OCI-LY3 (cell line): ENCODE measurements around the gene GBA2.

Experiments
- H2AFZ ChIP-seq: fragments of 200-600, 300-600 bp; shearing (Covaris generic); 2 replicates; pipeline ENCODE4 v1.6.0; 2014; ENCODE audit warnings: antibody characterized with exemption, low read depth, low read length
- H3K27ac ChIP-seq: fragments of 200-600, 300-600 bp; sonication (generic); 2 replicates; pipeline ENCODE4 v1.5.1; 2014; ENCODE audit warnings: mild to moderate bottlenecking, low read length, moderate library complexity, mixed read lengths
- H3K27me3 ChIP-seq: fragments of 200-600, 300-600 bp; sonication (generic); 2 replicates; pipeline ENCODE4 v1.6.1; 2014; ENCODE audit warnings: low read depth, low read length, mixed read lengths
- H3K36me3 ChIP-seq: fragments of 200-600, 300-600 bp; sonication (generic); replicated peaks from 2 replicates; pipeline ENCODE3; 2014; ENCODE audit warnings: low read depth, low read length, mixed read lengths
- H3K4me1 ChIP-seq: fragments of 300-600, 200-600 bp; sonication (generic); 2 replicates; pipeline ENCODE4 v1.6.1; 2014; ENCODE audit warnings: low read length, mixed read lengths
- H3K4me2 ChIP-seq: fragments of 200-600, 300-600 bp; sonication (generic); 2 replicates; pipeline ENCODE4 v1.6.1; 2014; ENCODE audit warnings: low read length, mixed read lengths
- H3K4me3 ChIP-seq: fragments of 300-600, 200-600 bp; sonication (generic); 2 replicates; pipeline ENCODE4 v1.5.1; 2014; ENCODE audit warnings: antibody characterized with exemption, mild to moderate bottlenecking, low read length, moderate library complexity
- H3K79me2 ChIP-seq: fragments of 300-600, 200-600 bp; shearing (Covaris generic); 2 replicates; pipeline ENCODE4 v1.6.1; 2014; ENCODE audit warnings: mild to moderate bottlenecking, low read length, mixed read lengths
- H3K9ac ChIP-seq: fragments of 300-600, 200-600 bp; shearing (Covaris generic); 2 replicates; pipeline ENCODE4 v1.6.0; 2014; ENCODE audit warnings: mild to moderate bottlenecking, low read length, moderate library complexity
- H3K9me3 ChIP-seq: fragments of 200-600, 300-600 bp; shearing (Covaris generic); 2 replicates; pipeline ENCODE4 v1.6.1; 2014; ENCODE audit warnings: low read length, mixed read lengths; ENCODE audit not compliant: insufficient read depth
- H4K20me1 ChIP-seq: fragments of 200-600, 300-600 bp; sonication (generic); 2 replicates; pipeline ENCODE4 v1.6.1; 2016; ENCODE audit warnings: low read length, mixed read lengths; ENCODE audit not compliant: insufficient read depth
- EZH2phosphoT487 ChIP-seq: fragments of 200-600 bp; shearing (Covaris generic); IDR thresholded peaks from 2 replicates; pipeline ENCODE4 v1.6.1; 2018; ENCODE audit warnings: antibody characterized with exemption, mixed run types, low read depth
- TF ChIP-seq, protein P1 (sequence below): fragments of 200-600, 300-600 bp; sonication (generic); IDR thresholded peaks from 2 replicates; pipeline ENCODE4 v1.5.1; 2014; ENCODE audit warnings: antibody characterized with exemption, low read length, low read depth

Gene GBA2

DNA sequence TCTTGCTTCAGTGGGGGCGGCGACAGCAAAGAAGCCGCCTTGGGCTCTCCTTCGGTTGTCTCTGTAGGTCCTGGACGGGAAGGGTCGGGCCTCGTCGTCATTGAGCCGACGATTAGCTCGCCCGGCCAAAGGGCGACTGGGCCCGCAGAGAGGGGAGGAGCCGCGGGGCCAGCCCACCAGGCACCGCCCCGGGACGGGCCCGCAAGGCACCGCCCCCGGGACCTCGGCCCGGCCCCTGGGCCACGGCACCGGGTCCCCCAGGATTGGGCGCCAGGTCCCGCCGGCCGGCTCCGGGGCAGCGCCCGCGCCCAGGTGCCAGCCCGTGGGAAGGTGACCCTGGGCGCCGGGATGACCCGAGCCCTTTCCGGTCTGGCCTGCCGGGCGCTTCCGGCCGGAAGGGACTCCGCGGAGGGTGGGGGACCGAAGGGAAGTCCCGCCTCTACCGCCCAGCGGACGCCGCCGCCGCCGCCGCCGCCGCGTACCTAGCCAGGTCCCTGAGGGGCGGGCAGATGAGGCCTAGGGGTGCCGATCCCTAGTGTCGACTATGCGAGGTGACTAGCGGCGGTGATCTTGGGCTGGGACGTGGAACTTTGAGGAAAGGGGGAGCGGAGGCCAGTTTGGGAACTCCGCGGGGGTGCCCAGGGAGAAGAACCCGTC lies at the start of gene GBA2, which contains the start of gene RGP1:
Gene GBA2, minus strand, starts transcription at position 371 of the 657 bp plus-strand sequence. CDS start 524 bp downstream, outside the sequence.
Gene RGP1, plus strand, starts transcription at position 430 of the 657 bp plus-strand sequence. CDS start 469 bp downstream, outside the sequence.
- Histone ChIP-seq H3K27ac (peak within 1 kb of the TSS; percentile 54), H2AFZ (peak within 1 kb of the TSS; percentile 32)

DNA sequence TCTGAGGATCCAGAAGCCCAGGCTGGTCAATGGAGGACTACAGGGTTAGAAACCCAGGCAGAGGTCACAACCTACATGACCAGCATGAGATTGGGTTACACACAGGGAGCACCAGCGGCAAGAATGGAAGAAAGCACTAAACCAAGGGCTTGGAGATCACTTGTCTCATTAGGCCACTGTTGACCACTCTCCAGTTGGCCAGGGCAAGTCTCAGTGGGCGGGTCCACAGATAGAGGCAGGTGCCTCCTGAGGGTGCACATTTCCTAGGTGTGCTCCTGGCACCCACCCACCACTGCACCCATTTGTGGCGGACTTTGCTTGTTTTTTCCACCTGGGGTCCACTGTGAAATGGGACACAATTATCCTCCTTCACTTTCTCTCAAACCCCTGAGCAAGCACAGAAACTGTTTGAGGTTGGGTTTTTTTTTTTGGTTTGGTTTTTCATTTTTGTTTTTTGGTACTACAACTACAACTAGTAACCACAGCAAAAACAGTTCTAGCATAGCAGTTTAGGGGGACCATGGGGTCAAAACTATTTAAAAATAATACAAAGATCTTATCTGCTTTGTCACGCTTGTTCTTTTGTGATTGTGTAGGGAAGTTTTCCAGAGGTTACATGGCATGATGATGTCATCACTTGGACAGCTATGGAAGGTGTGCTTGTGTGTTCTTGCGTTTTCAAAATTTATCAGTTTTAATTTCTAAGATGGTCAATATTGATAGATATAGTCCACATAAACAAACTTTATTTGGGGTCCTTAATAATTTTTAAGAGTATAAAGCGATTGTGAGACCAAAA lies 48.5 kb upstream of the GBA2 start:
- Histone ChIP-seq H3K79me2 (no peaks in the 10 kb centered on the region), H3K4me1 (peaks cover 13% of the 10 kb centered on the region), H3K9me3 (no peaks in the 10 kb centered on the region), H3K4me2 (no peak overlapping the region), H2AFZ (no peak overlapping the region), H3K27me3 (no peaks in the 10 kb centered on the region), H3K9ac (no peak overlapping the region), H3K27ac (no peak overlapping the region), H4K20me1 (no peaks in the 10 kb centered on the region), H3K36me3 (no peaks in the 10 kb centered on the region), H3K4me3 (no peak overlapping the region)
- TF ChIP-seq EZH2phosphoT487: no peak
- TF ChIP-seq, protein P1, sequence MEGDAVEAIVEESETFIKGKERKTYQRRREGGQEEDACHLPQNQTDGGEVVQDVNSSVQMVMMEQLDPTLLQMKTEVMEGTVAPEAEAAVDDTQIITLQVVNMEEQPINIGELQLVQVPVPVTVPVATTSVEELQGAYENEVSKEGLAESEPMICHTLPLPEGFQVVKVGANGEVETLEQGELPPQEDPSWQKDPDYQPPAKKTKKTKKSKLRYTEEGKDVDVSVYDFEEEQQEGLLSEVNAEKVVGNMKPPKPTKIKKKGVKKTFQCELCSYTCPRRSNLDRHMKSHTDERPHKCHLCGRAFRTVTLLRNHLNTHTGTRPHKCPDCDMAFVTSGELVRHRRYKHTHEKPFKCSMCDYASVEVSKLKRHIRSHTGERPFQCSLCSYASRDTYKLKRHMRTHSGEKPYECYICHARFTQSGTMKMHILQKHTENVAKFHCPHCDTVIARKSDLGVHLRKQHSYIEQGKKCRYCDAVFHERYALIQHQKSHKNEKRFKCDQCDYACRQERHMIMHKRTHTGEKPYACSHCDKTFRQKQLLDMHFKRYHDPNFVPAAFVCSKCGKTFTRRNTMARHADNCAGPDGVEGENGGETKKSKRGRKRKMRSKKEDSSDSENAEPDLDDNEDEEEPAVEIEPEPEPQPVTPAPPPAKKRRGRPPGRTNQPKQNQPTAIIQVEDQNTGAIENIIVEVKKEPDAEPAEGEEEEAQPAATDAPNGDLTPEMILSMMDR: no peak

More for the DNA sequence above, at the start of gene GBA2, which contains the start of gene RGP1:
- Histone ChIP-seq H3K9ac (peak within 1 kb of the TSS; percentile 85), H3K4me3 (peak within 1 kb of the TSS; percentile 90), H3K9me3 (no peaks in the 10 kb centered on the region), H3K27me3 (no peaks in the 10 kb centered on the region), H3K36me3 (peaks cover 19% of the 10 kb centered on the region), H3K4me1 (peaks cover 33% of the 10 kb centered on the region), H3K4me2 (peak within 1 kb of the TSS; percentile 90), H4K20me1 (peaks cover 17% of the 10 kb centered on the region), H3K79me2 (peaks cover 50% of the 10 kb centered on the region)
- TF ChIP-seq EZH2phosphoT487: no peak
- TF ChIP-seq, protein P1: no peak

DNA sequence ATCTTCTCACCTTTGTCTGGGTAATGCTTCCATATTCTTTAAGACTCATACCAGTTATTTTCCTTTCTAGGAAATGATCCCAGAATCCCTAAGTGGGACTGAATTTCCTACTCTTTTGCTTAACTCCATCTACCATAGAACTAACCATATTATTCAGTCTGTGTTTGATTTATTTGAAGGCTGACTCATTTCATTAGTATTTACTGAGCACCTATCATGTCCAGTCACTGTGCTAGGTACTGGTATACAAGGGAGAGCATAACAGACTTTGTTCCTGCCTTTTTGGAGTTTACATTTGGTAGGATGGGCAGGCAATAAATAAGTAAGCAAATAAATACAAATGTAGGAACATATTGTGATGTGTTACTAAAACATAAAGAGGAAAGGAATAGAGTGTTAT lies 46.7 kb upstream of the GBA2 start:
- Histone ChIP-seq H3K9me3 (no peaks in the 10 kb centered on the region), H3K27ac (no peak overlapping the region), H2AFZ (no peak overlapping the region), H3K27me3 (no peaks in the 10 kb centered on the region), H3K79me2 (no peaks in the 10 kb centered on the region), H3K36me3 (no peaks in the 10 kb centered on the region), H3K4me3 (no peak overlapping the region), H4K20me1 (no peaks in the 10 kb centered on the region), H3K9ac (no peak overlapping the region), H3K4me1 (peaks cover 18% of the 10 kb centered on the region), H3K4me2 (no peak overlapping the region)
- TF ChIP-seq EZH2phosphoT487: no peak
- TF ChIP-seq, protein P1: no peak

DNA sequence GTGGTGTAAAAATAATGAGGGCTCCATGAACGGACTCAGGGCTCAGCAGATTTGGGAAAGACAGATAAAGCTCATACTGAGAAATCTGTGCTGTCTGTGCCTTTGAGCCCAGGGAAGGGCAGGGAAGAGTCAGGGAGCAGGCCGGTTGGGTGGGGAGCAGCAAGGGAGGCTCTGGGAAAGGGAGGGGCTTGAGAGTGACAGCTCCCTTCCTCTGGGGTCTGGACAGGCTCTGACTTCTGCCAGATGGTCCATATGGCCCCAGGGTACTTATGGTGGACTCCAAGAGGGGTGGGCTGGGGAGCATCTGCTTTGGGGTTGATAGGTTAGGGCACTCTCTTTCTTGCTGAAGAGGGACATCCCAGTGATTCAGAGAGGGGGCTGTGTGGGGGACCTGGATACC lies 44.4 kb upstream of the GBA2 start:
- H3K9me3 ChIP-seq: no peaks in the 10 kb centered on the region
- H3K4me1 ChIP-seq: peaks cover 29% of the 10 kb centered on the region
- no peak overlapping the region for H3K4me2 ChIP-seq
- H3K27ac ChIP-seq: no peak overlapping the region
- no peaks in the 10 kb centered on the region for H3K79me2 ChIP-seq
- no peaks in the 10 kb centered on the region for H3K27me3 ChIP-seq
- H3K9ac ChIP-seq: no peak overlapping the region
- H4K20me1 ChIP-seq: no peaks in the 10 kb centered on the region
- no peak for TF ChIP-seq EZH2phosphoT487
- TF ChIP-seq, protein P1: no peak
- no peak overlapping the region for H2AFZ ChIP-seq
- H3K4me3 ChIP-seq: no peak overlapping the region
- no peaks in the 10 kb centered on the region for H3K36me3 ChIP-seq
